ENCODE results near the gene C11orf91.
"Not testable (repeated sequence)": the region's sequence is repeated elsewhere in the genome, so short reads cannot be mapped to it uniquely, and the experiment has no call there.

C11orf91 gene

GRCh38 chr11:33691066-33691864 is 9.4 kb downstream of the C11orf91 start:
- Histone ChIP-seq H3K27ac (ENCODE audit: low read depth, low read length) (peak overlapping the region; percentile 64), H3K4me1 (ENCODE audit: control insufficient read depth, insufficient read depth, low read length) (no peaks in the 10 kb centered on the region), H3K36me3 (ENCODE audit: control insufficient read depth, insufficient read depth, low read length) (no peaks in the 10 kb centered on the region), H3K27me3 (ENCODE audit: control insufficient read depth, insufficient read depth, low read length) (no peaks in the 10 kb centered on the region), H3K9ac (ENCODE audit: low read length) (no peak overlapping the region), H3K4me3 (ENCODE audit: low read length) (no peak overlapping the region)

- Histone ChIP-seq H3K36me3 (ENCODE audit: control insufficient read depth, insufficient read depth, low read length) (no peaks in the 10 kb centered on the region), H3K27me3 (ENCODE audit: control insufficient read depth, insufficient read depth, low read length) (no peaks in the 10 kb centered on the region), H3K9ac (ENCODE audit: low read length) (no peak overlapping the region), H3K4me3 (ENCODE audit: low read length) (no peak overlapping the region), H3K27ac (ENCODE audit: low read depth, low read length) (no peak overlapping the region), H3K4me1 (ENCODE audit: control insufficient read depth, insufficient read depth, low read length) (no peaks in the 10 kb centered on the region)
Observed at GRCh38 chr11:33690290-33691065, 10.1 kb downstream of the C11orf91 start.

DNA sequence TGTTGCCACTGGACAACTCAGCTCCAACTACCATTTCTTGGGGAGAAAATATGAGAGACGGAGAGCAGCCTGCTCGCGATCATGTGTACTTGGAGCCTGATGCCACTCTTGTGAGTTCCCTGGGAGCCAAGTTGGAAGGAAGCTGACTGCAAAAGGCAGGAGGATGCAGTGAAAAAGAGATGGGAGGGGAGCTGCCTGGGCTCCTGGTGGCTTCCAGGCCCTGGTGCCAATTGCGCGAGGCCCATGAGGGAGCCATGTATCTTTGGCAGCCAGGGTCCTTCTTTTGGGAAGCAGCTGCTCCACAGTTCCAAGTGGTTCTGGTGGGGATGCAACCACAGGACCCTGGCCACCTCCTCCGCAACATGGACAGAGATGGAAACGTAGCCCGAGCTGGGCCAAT is 11.1 kb downstream of the C11orf91 start:
- H3K27ac ChIP-seq (ENCODE audit: low read depth, low read length), result no peak overlapping the region
- no peaks in the 10 kb centered on the region for H3K36me3 ChIP-seq (ENCODE audit: control insufficient read depth, insufficient read depth, low read length)
- H3K27me3 ChIP-seq (ENCODE audit: control insufficient read depth, insufficient read depth, low read length), result no peaks in the 10 kb centered on the region
- H3K4me1 ChIP-seq (ENCODE audit: control insufficient read depth, insufficient read depth, low read length), result no peaks in the 10 kb centered on the region
- H3K9ac ChIP-seq (ENCODE audit: low read length), result no peak overlapping the region
- H3K4me3 ChIP-seq (ENCODE audit: low read length), result no peak overlapping the region

- H3K27me3 ChIP-seq (ENCODE audit: control insufficient read depth, insufficient read depth, low read length), result no peaks in the 10 kb centered on the region
- no peaks in the 10 kb centered on the region for H3K4me1 ChIP-seq (ENCODE audit: control insufficient read depth, insufficient read depth, low read length)
- H3K4me3 ChIP-seq (ENCODE audit: low read length), result no peak overlapping the region
- H3K36me3 ChIP-seq (ENCODE audit: control insufficient read depth, insufficient read depth, low read length), result no peaks in the 10 kb centered on the region
- H3K27ac ChIP-seq (ENCODE audit: low read depth, low read length), result no peak overlapping the region
- no peak overlapping the region for H3K9ac ChIP-seq (ENCODE audit: low read length)
Observed at GRCh38 chr11:33689085-33689484, 11.5 kb downstream of the C11orf91 start.

DNA sequence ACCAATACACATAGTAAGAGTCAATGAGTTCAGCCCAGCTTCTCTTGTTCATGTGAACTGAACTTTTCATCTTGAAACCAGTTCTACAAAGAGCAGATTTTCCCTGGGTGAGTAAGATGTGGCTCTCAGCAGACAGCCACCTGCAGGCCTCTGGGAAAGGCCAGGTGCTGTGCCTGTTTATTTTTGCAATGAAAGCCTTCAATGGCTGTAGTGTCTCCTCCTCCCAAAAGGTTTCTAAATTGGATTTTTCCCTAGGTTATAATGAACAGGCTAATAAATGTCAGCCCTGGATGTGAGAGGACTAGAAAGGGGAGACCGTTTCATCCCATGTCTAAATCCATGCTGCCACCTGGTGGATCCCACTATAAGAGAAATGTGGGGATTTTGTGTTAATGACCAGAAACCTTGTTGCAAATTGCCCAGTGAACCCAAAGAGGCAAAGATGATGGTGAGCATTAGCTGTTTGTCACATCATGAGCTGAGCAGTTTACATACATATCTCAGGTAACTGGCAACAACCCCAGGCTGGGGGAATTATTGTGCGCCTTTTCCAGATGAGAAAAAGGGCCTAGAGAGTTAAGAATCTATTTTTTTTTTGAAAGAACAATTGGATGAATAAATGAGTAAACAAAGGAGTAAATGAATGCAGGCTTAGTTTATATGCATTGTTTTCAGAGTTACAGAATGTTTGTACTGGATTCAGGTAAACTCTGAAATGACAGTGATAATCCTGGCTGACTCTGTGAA is 12.7 kb downstream of the C11orf91 start:
- no peaks in the 10 kb centered on the region for H3K36me3 ChIP-seq (ENCODE audit: control insufficient read depth, insufficient read depth, low read length)
- H3K4me1 ChIP-seq (ENCODE audit: control insufficient read depth, insufficient read depth, low read length), result no peaks in the 10 kb centered on the region
- no peak overlapping the region for H3K9ac ChIP-seq (ENCODE audit: low read length)
- no peaks in the 10 kb centered on the region for H3K27me3 ChIP-seq (ENCODE audit: control insufficient read depth, insufficient read depth, low read length)
- no peak overlapping the region for H3K4me3 ChIP-seq (ENCODE audit: low read length)
- H3K27ac ChIP-seq (ENCODE audit: low read depth, low read length), result no peak overlapping the region

GRCh38 chr11:33685082-33685481 is 15.5 kb downstream of the C11orf91 start:
- H3K36me3 ChIP-seq (ENCODE audit: control insufficient read depth, insufficient read depth, low read length), result no peaks in the 10 kb centered on the region
- no peaks in the 10 kb centered on the region for H3K27me3 ChIP-seq (ENCODE audit: control insufficient read depth, insufficient read depth, low read length)
- H3K4me1 ChIP-seq (ENCODE audit: control insufficient read depth, insufficient read depth, low read length), result no peaks in the 10 kb centered on the region
- no peak overlapping the region for H3K27ac ChIP-seq (ENCODE audit: low read depth, low read length)
- no peak overlapping the region for H3K9ac ChIP-seq (ENCODE audit: low read length)
- no peak overlapping the region for H3K4me3 ChIP-seq (ENCODE audit: low read length)

GRCh38 chr11:33684003-33684706 is 16.5 kb downstream of the C11orf91 start:
- H3K4me3 ChIP-seq (ENCODE audit: low read length), result no peak overlapping the region
- H3K27ac ChIP-seq (ENCODE audit: low read depth, low read length), result no peak overlapping the region
- H3K9ac ChIP-seq (ENCODE audit: low read length), result no peak overlapping the region
- no peaks in the 10 kb centered on the region for H3K36me3 ChIP-seq (ENCODE audit: control insufficient read depth, insufficient read depth, low read length)
- H3K4me1 ChIP-seq (ENCODE audit: control insufficient read depth, insufficient read depth, low read length), result no peaks in the 10 kb centered on the region
- H3K27me3 ChIP-seq (ENCODE audit: control insufficient read depth, insufficient read depth, low read length), result no peaks in the 10 kb centered on the region

GRCh38 chr11:33682446-33682845 is 18.2 kb downstream of the C11orf91 start:
- Histone ChIP-seq H3K36me3 (ENCODE audit: control insufficient read depth, insufficient read depth, low read length) (no peaks in the 10 kb centered on the region), H3K27me3 (ENCODE audit: control insufficient read depth, insufficient read depth, low read length) (no peaks in the 10 kb centered on the region), H3K9ac (ENCODE audit: low read length) (no peak overlapping the region), H3K4me1 (ENCODE audit: control insufficient read depth, insufficient read depth, low read length) (no peaks in the 10 kb centered on the region), H3K4me3 (ENCODE audit: low read length) (no peak overlapping the region), H3K27ac (ENCODE audit: low read depth, low read length) (no peak overlapping the region)

GRCh38 chr11:33682019-33682418 is 18.6 kb downstream of the C11orf91 start:
- H3K4me3 ChIP-seq (ENCODE audit: low read length), result no peak overlapping the region
- no peaks in the 10 kb centered on the region for H3K4me1 ChIP-seq (ENCODE audit: control insufficient read depth, insufficient read depth, low read length)
- no peak overlapping the region for H3K9ac ChIP-seq (ENCODE audit: low read length)
- no peaks in the 10 kb centered on the region for H3K36me3 ChIP-seq (ENCODE audit: control insufficient read depth, insufficient read depth, low read length)
- no peaks in the 10 kb centered on the region for H3K27me3 ChIP-seq (ENCODE audit: control insufficient read depth, insufficient read depth, low read length)
- H3K27ac ChIP-seq (ENCODE audit: low read depth, low read length), result no peak overlapping the region

DNA sequence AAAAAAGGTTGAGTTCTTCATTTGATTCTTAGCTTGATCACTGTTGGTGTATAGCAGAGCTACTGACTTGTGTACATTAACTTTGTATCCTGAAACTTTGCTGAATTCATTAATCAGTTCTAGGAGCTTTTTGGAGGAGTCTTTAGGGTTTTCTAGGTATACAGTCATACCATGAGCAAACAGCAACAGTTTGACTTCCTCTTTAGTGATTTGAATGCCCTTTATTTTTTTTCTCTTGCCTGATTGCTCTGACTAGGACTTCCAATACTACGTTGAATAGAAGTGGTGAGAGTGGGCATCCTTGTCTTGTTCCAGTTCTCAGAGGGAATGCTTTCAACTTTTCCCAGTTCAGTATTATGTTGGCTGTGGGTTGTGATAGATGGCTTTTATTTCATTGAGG is 22.0 kb downstream of the C11orf91 start:
- H3K9ac ChIP-seq (ENCODE audit: low read length); H3K27ac ChIP-seq (ENCODE audit: low read depth, low read length); H3K4me1 ChIP-seq (ENCODE audit: control insufficient read depth, insufficient read depth, low read length); H3K4me3 ChIP-seq (ENCODE audit: low read length); H3K36me3 ChIP-seq (ENCODE audit: control insufficient read depth, insufficient read depth, low read length); H3K27me3 ChIP-seq (ENCODE audit: control insufficient read depth, insufficient read depth, low read length): not testable (repeated sequence)

DNA sequence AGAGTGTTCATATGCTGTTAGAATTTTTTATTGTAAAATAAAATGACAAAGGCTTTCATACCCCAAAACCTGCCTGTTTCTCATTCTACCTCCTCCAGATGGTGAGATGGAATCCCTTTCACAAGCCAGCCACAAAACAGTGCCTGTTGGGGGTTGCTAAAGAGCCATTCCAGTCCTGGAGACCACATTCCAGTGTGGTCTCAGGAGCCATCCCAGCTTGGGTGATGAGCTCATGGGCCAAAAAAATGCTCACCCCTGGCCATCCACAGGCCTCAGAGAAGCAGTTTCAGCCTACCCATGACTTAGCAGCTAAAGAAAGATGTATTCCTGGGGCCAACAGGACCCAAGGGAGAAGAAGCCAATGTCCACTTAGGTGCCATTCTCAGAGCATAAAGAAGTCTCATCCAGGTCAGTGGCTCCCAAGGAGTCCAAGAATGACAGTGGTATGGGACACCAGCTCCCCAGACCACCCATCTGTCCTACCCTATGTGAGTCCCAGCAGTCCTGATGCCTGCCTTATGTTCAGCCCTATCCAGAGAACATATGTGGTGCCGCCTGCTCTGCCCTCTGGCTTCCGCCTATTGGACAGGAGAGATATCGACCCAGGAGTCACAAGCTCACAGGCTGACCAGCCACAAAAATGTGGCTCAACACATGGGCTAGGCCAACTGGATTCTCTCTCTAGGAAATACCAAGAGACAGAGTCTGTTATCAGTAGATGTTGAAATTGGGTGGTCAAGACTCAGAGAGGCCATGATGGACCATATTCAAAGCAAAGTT is 26.4 kb downstream of the C11orf91 start:
- Histone ChIP-seq H3K4me3 (ENCODE audit: low read length) (no peak overlapping the region), H3K9ac (ENCODE audit: low read length) (no peak overlapping the region), H3K27ac (ENCODE audit: low read depth, low read length) (no peak overlapping the region), H3K36me3 (ENCODE audit: control insufficient read depth, insufficient read depth, low read length) (no peaks in the 10 kb centered on the region), H3K27me3 (ENCODE audit: control insufficient read depth, insufficient read depth, low read length) (no peaks in the 10 kb centered on the region), H3K4me1 (ENCODE audit: control insufficient read depth, insufficient read depth, low read length) (no peaks in the 10 kb centered on the region)
